CD1c-positive myeloid dendritic cell (primary cell): Measurements from ENCODE around the gene CHAT.

Experiments used
- DNase-seq: peaks from one replicate; pipeline ENCODE4 v3.0.0-alpha.2; 2016; ENCODE audit errors: extremely low spot score

The CHAT gene

GRCh38 chr10:49613882-49614241 is at the start of gene CHAT:
Gene CHAT, plus strand, starts transcription at chr10:49614037. Its CDS starts 153 bp downstream, at chr10:49614190.
- DNase-seq: no peak

GRCh38 chr10:49564461-49565009 is 49.3 kb upstream of the CHAT start:
- DNase-seq: peak; percentile 5

- peak; percentile 38 for DNase-seq
Observed at GRCh38 chr10:49567810-49568209, 46.0 kb upstream of the CHAT start.

- DNase-seq: peak; percentile 33
Observed at GRCh38 chr10:49568235-49568634, 45.6 kb upstream of the CHAT start.

- peak; percentile 59 for DNase-seq
Observed at GRCh38 chr10:49569031-49569631, 44.7 kb upstream of the CHAT start.

GRCh38 chr10:49571388-49571787 is 42.4 kb upstream of the CHAT start:
- no peak for DNase-seq

- no peak for DNase-seq
Observed at GRCh38 chr10:49572594-49573114, 41.2 kb upstream of the CHAT start.

GRCh38 chr10:49575489-49576072 is 38.3 kb upstream of the CHAT start:
- no peak for DNase-seq

- no peak for DNase-seq
Observed at GRCh38 chr10:49577182-49577925, 36.5 kb upstream of the CHAT start.

- DNase-seq: no peak
Observed at GRCh38 chr10:49578392-49578791, 35.4 kb upstream of the CHAT start.

GRCh38 chr10:49579621-49580020 is 34.2 kb upstream of the CHAT start:
- no peak for DNase-seq

- DNase-seq: no peak
Observed at GRCh38 chr10:49585387-49585786, 28.4 kb upstream of the CHAT start.

- no peak for DNase-seq
Observed at GRCh38 chr10:49587981-49588380, 25.9 kb upstream of the CHAT start.

- peak; percentile 76 for DNase-seq
Observed at GRCh38 chr10:49592726-49593563, 20.9 kb upstream of the CHAT start.

GRCh38 chr10:49593564-49593875 is 20.3 kb upstream of the CHAT start:
- no peak for DNase-seq

GRCh38 chr10:49593998-49594397 is 19.8 kb upstream of the CHAT start:
- DNase-seq: no peak

- peak; percentile 42 for DNase-seq
Observed at GRCh38 chr10:49594594-49594993, 19.2 kb upstream of the CHAT start.

- no peak for DNase-seq
Observed at GRCh38 chr10:49595003-49595712, 18.7 kb upstream of the CHAT start.

- no peak for DNase-seq
Observed at GRCh38 chr10:49595713-49596492, 17.9 kb upstream of the CHAT start.

- no peak for DNase-seq
Observed at GRCh38 chr10:49596493-49596809, 17.4 kb upstream of the CHAT start.

- no peak for DNase-seq
Observed at GRCh38 chr10:49596836-49597235, 17.0 kb upstream of the CHAT start.
